Duodenal mucosa (tissue), 2 donors: ENCODE measurements around the gene DIP2B.

Experiments used
- H3K27ac ChIP-seq: one replicate; pipeline ENCODE4 v1.7.0; 2013; ENCODE audit warnings: low read depth, low read length
- H3K27me3 ChIP-seq, 2 donors: one replicate each; pipeline ENCODE4 v1.7.0; 2013; ENCODE audit warnings: low read length in 2 of 2, control low read depth in 1 of 2; ENCODE audit not compliant: insufficient read depth in 2 of 2, control insufficient read depth in 1 of 2
- H3K36me3 ChIP-seq, 2 donors: one replicate each; pipeline ENCODE4 v1.7.0; 2013; ENCODE audit warnings: low read length in 2 of 2, control low read depth in 1 of 2; ENCODE audit not compliant: insufficient read depth in 2 of 2, control insufficient read depth in 1 of 2
- H3K4me1 ChIP-seq, 2 donors: one replicate each; pipeline ENCODE4 v1.7.0; 2013; ENCODE audit warnings: low read length in 2 of 2, control low read depth in 1 of 2; ENCODE audit not compliant: insufficient read depth in 2 of 2, control insufficient read depth in 1 of 2
- H3K4me3 ChIP-seq, 2 donors: one replicate each; pipeline ENCODE4 v1.7.0; 2013; ENCODE audit warnings: low read length in 2 of 2, low read depth in 1 of 2
- H3K9ac ChIP-seq, 2 donors: one replicate each; pipeline ENCODE4 v1.7.0; 2013; ENCODE audit warnings: low read length in 2 of 2, low read depth in 1 of 2
- H3K9me3 ChIP-seq, 2 donors: one replicate each; pipeline ENCODE4 v1.7.0; 2013; ENCODE audit warnings: low read length in 2 of 2, control low read depth in 1 of 2; ENCODE audit not compliant: control insufficient read depth in 1 of 2

DIP2B gene

GRCh38 chr12:50785406-50786001, 280.7 kb downstream of the DIP2B start:
- H3K9ac ChIP-seq = no peak overlapping the region
- H3K9me3 ChIP-seq = no peaks in the 10 kb centered on the region
- H3K27ac ChIP-seq = no peak overlapping the region
- H3K36me3 ChIP-seq = peaks cover 4 to 14% of the 10 kb centered on the region in 2 donors
- H3K27me3 ChIP-seq = no peaks in the 10 kb centered on the region
- H3K4me1 ChIP-seq = no peaks in the 10 kb centered on the region
- H3K4me3 ChIP-seq = no peak overlapping the region

- Histone ChIP-seq H3K9ac (no peak overlapping the region), H3K4me1 (no peaks in the 10 kb centered on the region), H3K27ac (no peak overlapping the region), H3K4me3 (no peak overlapping the region), H3K9me3 (no peaks in the 10 kb centered on the region), H3K36me3 (peaks cover 0 to 9% of the 10 kb centered on the region in 2 donors), H3K27me3 (no peaks in the 10 kb centered on the region)
Observed at GRCh38 chr12:50786498-50787231, 281.9 kb downstream of the DIP2B start.

GRCh38 chr12:50787618-50788017, 282.8 kb downstream of the DIP2B start:
- Histone ChIP-seq H3K4me1 (no peaks in the 10 kb centered on the region), H3K9me3 (no peaks in the 10 kb centered on the region), H3K27ac (no peak overlapping the region), H3K4me3 (no peak overlapping the region), H3K27me3 (no peaks in the 10 kb centered on the region), H3K9ac (no peak overlapping the region), H3K36me3 (peaks cover 0 to 5% of the 10 kb centered on the region in 2 donors)

- H3K27me3 ChIP-seq = no peaks in the 10 kb centered on the region
- H3K4me3 ChIP-seq = no peak overlapping the region
- H3K27ac ChIP-seq = no peak overlapping the region
- no peak overlapping the region for H3K9ac ChIP-seq
- peaks cover 0 to 5% of the 10 kb centered on the region in 2 donors for H3K36me3 ChIP-seq
- no peaks in the 10 kb centered on the region for H3K9me3 ChIP-seq
- H3K4me1 ChIP-seq = no peaks in the 10 kb centered on the region
Observed at GRCh38 chr12:50788561-50788960, 283.8 kb downstream of the DIP2B start.

- Histone ChIP-seq H3K9me3 (no peaks in the 10 kb centered on the region), H3K27ac (no peak overlapping the region), H3K4me1 (no peaks in the 10 kb centered on the region), H3K36me3 (peaks cover 0 to 5% of the 10 kb centered on the region in 2 donors), H3K9ac (no peak overlapping the region), H3K4me3 (no peak overlapping the region), H3K27me3 (no peaks in the 10 kb centered on the region)
Observed at GRCh38 chr12:50790081-50790480, 285.3 kb downstream of the DIP2B start.
